GM12872 (cell line): Measurements from ENCODE around the gene TATDN2.

ENCODE experiments used
- CTCF ChIP-seq: IDR thresholded peaks from 3 replicates; pipeline ENCODE4 v1.5.1; 2011; ENCODE audit warnings: low read depth, mild to moderate bottlenecking, low read length, moderate library complexity; ENCODE audit not compliant: insufficient read depth

TATDN2 gene

GRCh38 chr3:10317961-10318350, 69.7 kb downstream of the TATDN2 start:
- TF ChIP-seq CTCF = no peak

GRCh38 chr3:10319251-10319650, 71.0 kb downstream of the TATDN2 start:
- TF ChIP-seq CTCF = no peak

GRCh38 chr3:10319804-10320203, 71.5 kb downstream of the TATDN2 start:
- TF ChIP-seq CTCF = no peak

GRCh38 chr3:10320320-10320677, 72.0 kb downstream of the TATDN2 start:
- TF ChIP-seq CTCF = no peak

- no peak for TF ChIP-seq CTCF
Measured at GRCh38 chr3:10321630-10322351, 73.5 kb downstream of the TATDN2 start.

GRCh38 chr3:10322352-10322710, 74.1 kb downstream of the TATDN2 start:
- peak; percentile 56; the same call in 2 of the 3 replicates for TF ChIP-seq CTCF

GRCh38 chr3:10327592-10327991, 79.3 kb downstream of the TATDN2 start:
- TF ChIP-seq CTCF = no peak

GRCh38 chr3:10328460-10329071, 80.3 kb downstream of the TATDN2 start:
- no peak for TF ChIP-seq CTCF
